GM23338 (cell line): Measurements from ENCODE around the gene PLRG1. TPM values are rescaled to one million over a fixed set of nuclear protein-coding genes. Genes with fewer than 3 reads are reported as not detected.

ENCODE experiments used
- ATAC-seq: fragments of 200-7000 bp; cut with Tn5 transposase; 3 replicates; pipeline ENCODE4 v1.9.1; 2020
- DNase-seq: peaks from one replicate; pipeline ENCODE4 v3.0.0-alpha.2; 2015; ENCODE audit warnings: low spot score
- H2AFZ ChIP-seq: fragments of 200-600 bp; sonication (generic); 2 replicates; pipeline ENCODE4 v1.8.0; 2016; ENCODE audit warnings: antibody characterized with exemption, mild to moderate bottlenecking, moderate library complexity
- H3F3A ChIP-seq: fragments of 200-600 bp; sonication (generic); replicated peaks from 2 replicates; pipeline ENCODE4 v1.8.0; 2017; ENCODE audit warnings: antibody characterized with exemption, mixed run types, low read depth
- H3K27ac ChIP-seq: fragments of 200-600 bp; sonication (generic); 2 replicates; pipeline ENCODE4 v1.6.1; 2016; ENCODE audit warnings: low read depth
- H3K27me3 ChIP-seq: fragments of 200-600 bp; sonication (generic); 2 replicates; pipeline ENCODE4 v1.8.0; 2016; ENCODE audit warnings: mild to moderate bottlenecking, mixed run types, moderate library complexity; ENCODE audit not compliant: insufficient read depth
- H3K36me3 ChIP-seq: fragments of 200-600 bp; sonication (generic); 2 replicates; pipeline ENCODE4 v1.8.0; 2016; ENCODE audit warnings: mild to moderate bottlenecking; ENCODE audit not compliant: insufficient read depth
- H3K4me1 ChIP-seq: fragments of 200-600 bp; sonication (generic); 2 replicates; pipeline ENCODE4 v1.8.0; 2016; ENCODE audit warnings: mild to moderate bottlenecking, moderate library complexity; ENCODE audit not compliant: insufficient read depth
- H3K4me2 ChIP-seq: fragments of 200-600 bp; sonication (generic); 2 replicates; pipeline ENCODE4 v1.7.1; 2017; ENCODE audit warnings: mixed run types
- H3K4me3 ChIP-seq: fragments of 200-600 bp; sonication (generic); 2 replicates; pipeline ENCODE4 v1.6.1; 2016; ENCODE audit warnings: mixed run types
- H3K79me2 ChIP-seq: fragments of 200-600 bp; sonication (generic); replicated peaks from 2 replicates; pipeline ENCODE4 v1.8.0; 2017; ENCODE audit warnings: mild to moderate bottlenecking; ENCODE audit not compliant: insufficient read depth
- H3K9me2 ChIP-seq: fragments of 200-600 bp; sonication (generic); 2 replicates; pipeline ENCODE4 v1.8.0; 2017; ENCODE audit not compliant: insufficient read depth
- H4K20me1 ChIP-seq: fragments of 200-600 bp; sonication (generic); replicated peaks from 2 replicates; pipeline ENCODE4 v1.8.0; 2017; ENCODE audit warnings: mild to moderate bottlenecking; ENCODE audit not compliant: insufficient read depth
- H3K27ac Mint-ChIP-seq: 2 replicates; pipeline ENCODE4 v1.8.0; 2020; ENCODE audit warnings: inconsistent platforms, mild to moderate bottlenecking, moderate library complexity, mixed read lengths
- H3K27me3 Mint-ChIP-seq: 3 replicates; pipeline ENCODE4 v1.8.0; 2022; ENCODE audit warnings: low read depth, mild to moderate bottlenecking, moderate library complexity, mixed read lengths, inconsistent platforms; ENCODE audit not compliant: insufficient read depth, poor library complexity
- H3K36me3 Mint-ChIP-seq: 3 replicates; pipeline ENCODE4 v1.8.0; 2021; ENCODE audit warnings: low read depth, mild to moderate bottlenecking, inconsistent platforms, moderate library complexity, mixed read lengths
- H3K4me1 Mint-ChIP-seq: 3 replicates; pipeline ENCODE4 v1.8.0; 2020; ENCODE audit warnings: mild to moderate bottlenecking, inconsistent platforms, mixed read lengths
- H3K4me3 Mint-ChIP-seq: 3 replicates; pipeline ENCODE4 v1.8.0; 2021; ENCODE audit warnings: moderate library complexity, mild to moderate bottlenecking, inconsistent platforms, mixed read lengths
- H3K9me3 Mint-ChIP-seq: 3 replicates; pipeline ENCODE4 v1.8.0; 2020; ENCODE audit warnings: moderate library complexity, mild to moderate bottlenecking, inconsistent platforms, mixed read lengths
- polyA plus RNA-seq: library from polyadenylated mRNA; unstranded; fragments of >200 nt; fragmentation: Nextera tagmentation; extraction: Ambion mirVana; gene quantifications from 2 replicates; pipeline ENCODE4 v1.2.1, GENCODE V29; 2016
- total RNA-seq: library from RNA; depleted of rRNA; stranded (reverse); fragments of >200 nt; shearing (Covaris generic); gene quantifications from 2 replicates; pipeline ENCODE4 v1.2.3, GENCODE V29; 2014
- TF ChIP-seq, protein P1 (sequence below), 2 experiments: fragments of 200-600 bp in 1 of 2; sonication (generic) in 1 of 2; conservative IDR thresholded peaks; 2 replicates each; pipeline versions ENCODE4 v1.5.1 to v1.6.1; 2016 to 2017; ENCODE audit warnings: antibody characterized with exemption in 2 of 2, low read depth in 2 of 2, mild to moderate bottlenecking in 2 of 2, moderate library complexity in 1 of 2
- TF ChIP-seq, protein P2 (sequence below): IDR thresholded peaks from one replicate; pipeline ENCODE4 v1.6.1; 2018; ENCODE audit warnings: antibody characterized with exemption; ENCODE audit not compliant: unreplicated experiment
- TF ChIP-seq, protein P3 (sequence below): IDR thresholded peaks from 2 replicates; pipeline ENCODE4 v1.6.1; 2016; ENCODE audit warnings: antibody characterized with exemption

Gene PLRG1
- total and polyA plus RNA-seq, 2 experiments from 2014 or later: 77.3 to 82.7 TPM

DNA sequence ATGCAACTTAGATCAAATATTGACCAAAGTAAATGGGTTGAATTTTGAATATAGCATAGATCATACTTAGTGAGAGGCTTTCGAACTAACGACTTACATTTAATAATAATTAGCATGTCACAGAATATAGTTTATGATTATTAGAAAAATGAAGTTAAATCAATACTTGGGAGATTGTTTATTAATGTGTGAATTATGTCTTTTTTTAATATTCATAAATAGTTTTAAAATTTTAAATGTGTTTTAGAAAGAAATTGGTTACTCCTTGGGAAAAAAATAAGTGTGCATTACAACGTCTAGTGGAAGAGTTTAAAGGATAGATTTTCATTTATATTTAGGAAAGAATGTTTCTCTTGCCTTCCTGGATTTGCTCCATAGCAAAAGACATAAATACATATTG is 33.0 kb upstream of the PLRG1 start:
- no peak overlapping the region for H2AFZ ChIP-seq
- no peaks in the 10 kb centered on the region for H3K79me2 ChIP-seq
- no peaks in the 10 kb centered on the region for H3K36me3 Mint-ChIP-seq

DNA sequence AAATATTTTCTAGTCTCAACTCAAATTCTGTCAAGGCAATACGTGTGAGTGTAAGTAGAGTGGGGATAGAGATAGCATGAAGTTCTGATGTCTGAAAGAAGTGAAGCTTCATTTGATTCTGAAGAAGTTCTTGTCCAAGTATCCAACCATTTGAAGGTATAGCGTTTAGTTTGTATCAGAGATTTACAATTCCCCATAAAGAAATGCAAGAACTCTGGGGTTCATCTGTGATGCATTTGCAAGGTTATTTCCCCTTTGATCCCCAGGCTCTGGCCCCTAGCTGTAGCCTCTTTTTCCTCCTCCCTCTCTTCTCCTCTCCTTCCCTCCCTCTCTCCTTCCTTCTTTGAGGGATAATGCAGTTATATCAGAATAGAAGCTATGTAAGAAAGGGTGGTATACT is 32.5 kb upstream of the PLRG1 start:
- H2AFZ ChIP-seq: no peak overlapping the region
- DNase-seq (no peak), ATAC-seq (no peak)
- no peaks in the 10 kb centered on the region for H3K4me1 ChIP-seq
- no peaks in the 10 kb centered on the region for H3K27me3 ChIP-seq
- peaks cover 3% of the 10 kb centered on the region for H3K27me3 Mint-ChIP-seq
- no peaks in the 10 kb centered on the region for H3K79me2 ChIP-seq
- no peaks in the 10 kb centered on the region for H3K36me3 Mint-ChIP-seq
- no peaks in the 10 kb centered on the region for H3F3A ChIP-seq
- H3K4me3 ChIP-seq: no peak overlapping the region
- H3K27ac ChIP-seq: no peak overlapping the region
- no peaks in the 10 kb centered on the region for H3K9me3 Mint-ChIP-seq
- H3K27ac Mint-ChIP-seq: no peak overlapping the region
- H3K9me2 ChIP-seq: no peaks in the 10 kb centered on the region; the same call in 1 of the 2 replicates
- no peaks in the 10 kb centered on the region for H3K4me1 Mint-ChIP-seq
- no peaks in the 10 kb centered on the region for H4K20me1 ChIP-seq
- no peak overlapping the region for H3K4me3 Mint-ChIP-seq
- H3K36me3 ChIP-seq: no peaks in the 10 kb centered on the region
- H3K4me2 ChIP-seq: no peak overlapping the region
- TF ChIP-seq, protein P1, sequence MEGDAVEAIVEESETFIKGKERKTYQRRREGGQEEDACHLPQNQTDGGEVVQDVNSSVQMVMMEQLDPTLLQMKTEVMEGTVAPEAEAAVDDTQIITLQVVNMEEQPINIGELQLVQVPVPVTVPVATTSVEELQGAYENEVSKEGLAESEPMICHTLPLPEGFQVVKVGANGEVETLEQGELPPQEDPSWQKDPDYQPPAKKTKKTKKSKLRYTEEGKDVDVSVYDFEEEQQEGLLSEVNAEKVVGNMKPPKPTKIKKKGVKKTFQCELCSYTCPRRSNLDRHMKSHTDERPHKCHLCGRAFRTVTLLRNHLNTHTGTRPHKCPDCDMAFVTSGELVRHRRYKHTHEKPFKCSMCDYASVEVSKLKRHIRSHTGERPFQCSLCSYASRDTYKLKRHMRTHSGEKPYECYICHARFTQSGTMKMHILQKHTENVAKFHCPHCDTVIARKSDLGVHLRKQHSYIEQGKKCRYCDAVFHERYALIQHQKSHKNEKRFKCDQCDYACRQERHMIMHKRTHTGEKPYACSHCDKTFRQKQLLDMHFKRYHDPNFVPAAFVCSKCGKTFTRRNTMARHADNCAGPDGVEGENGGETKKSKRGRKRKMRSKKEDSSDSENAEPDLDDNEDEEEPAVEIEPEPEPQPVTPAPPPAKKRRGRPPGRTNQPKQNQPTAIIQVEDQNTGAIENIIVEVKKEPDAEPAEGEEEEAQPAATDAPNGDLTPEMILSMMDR (conservative IDR thresholded peaks at IDR 0.05; ENCODE audit: low read depth in 2 of 2): no peak
- TF ChIP-seq, protein P2, sequence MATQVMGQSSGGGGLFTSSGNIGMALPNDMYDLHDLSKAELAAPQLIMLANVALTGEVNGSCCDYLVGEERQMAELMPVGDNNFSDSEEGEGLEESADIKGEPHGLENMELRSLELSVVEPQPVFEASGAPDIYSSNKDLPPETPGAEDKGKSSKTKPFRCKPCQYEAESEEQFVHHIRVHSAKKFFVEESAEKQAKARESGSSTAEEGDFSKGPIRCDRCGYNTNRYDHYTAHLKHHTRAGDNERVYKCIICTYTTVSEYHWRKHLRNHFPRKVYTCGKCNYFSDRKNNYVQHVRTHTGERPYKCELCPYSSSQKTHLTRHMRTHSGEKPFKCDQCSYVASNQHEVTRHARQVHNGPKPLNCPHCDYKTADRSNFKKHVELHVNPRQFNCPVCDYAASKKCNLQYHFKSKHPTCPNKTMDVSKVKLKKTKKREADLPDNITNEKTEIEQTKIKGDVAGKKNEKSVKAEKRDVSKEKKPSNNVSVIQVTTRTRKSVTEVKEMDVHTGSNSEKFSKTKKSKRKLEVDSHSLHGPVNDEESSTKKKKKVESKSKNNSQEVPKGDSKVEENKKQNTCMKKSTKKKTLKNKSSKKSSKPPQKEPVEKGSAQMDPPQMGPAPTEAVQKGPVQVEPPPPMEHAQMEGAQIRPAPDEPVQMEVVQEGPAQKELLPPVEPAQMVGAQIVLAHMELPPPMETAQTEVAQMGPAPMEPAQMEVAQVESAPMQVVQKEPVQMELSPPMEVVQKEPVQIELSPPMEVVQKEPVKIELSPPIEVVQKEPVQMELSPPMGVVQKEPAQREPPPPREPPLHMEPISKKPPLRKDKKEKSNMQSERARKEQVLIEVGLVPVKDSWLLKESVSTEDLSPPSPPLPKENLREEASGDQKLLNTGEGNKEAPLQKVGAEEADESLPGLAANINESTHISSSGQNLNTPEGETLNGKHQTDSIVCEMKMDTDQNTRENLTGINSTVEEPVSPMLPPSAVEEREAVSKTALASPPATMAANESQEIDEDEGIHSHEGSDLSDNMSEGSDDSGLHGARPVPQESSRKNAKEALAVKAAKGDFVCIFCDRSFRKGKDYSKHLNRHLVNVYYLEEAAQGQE: no peak

More for the DNA sequence above, 33.0 kb upstream of the PLRG1 start:
- no peak overlapping the region for H3K4me3 ChIP-seq
- H3K9me3 Mint-ChIP-seq: no peaks in the 10 kb centered on the region
- peaks cover 3% of the 10 kb centered on the region for H3K27me3 Mint-ChIP-seq
- no peak overlapping the region for H3K27ac ChIP-seq
- H3K4me1 Mint-ChIP-seq: no peaks in the 10 kb centered on the region
- H4K20me1 ChIP-seq: no peaks in the 10 kb centered on the region
- ATAC-seq: no peak
- no peak overlapping the region for H3K4me3 Mint-ChIP-seq
- no peaks in the 10 kb centered on the region for H3K4me1 ChIP-seq
- TF ChIP-seq, protein P2: no peak
- TF ChIP-seq, protein P3, sequence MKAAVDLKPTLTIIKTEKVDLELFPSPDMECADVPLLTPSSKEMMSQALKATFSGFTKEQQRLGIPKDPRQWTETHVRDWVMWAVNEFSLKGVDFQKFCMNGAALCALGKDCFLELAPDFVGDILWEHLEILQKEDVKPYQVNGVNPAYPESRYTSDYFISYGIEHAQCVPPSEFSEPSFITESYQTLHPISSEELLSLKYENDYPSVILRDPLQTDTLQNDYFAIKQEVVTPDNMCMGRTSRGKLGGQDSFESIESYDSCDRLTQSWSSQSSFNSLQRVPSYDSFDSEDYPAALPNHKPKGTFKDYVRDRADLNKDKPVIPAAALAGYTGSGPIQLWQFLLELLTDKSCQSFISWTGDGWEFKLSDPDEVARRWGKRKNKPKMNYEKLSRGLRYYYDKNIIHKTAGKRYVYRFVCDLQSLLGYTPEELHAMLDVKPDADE: no peak
- DNase-seq: no peak
- H3K36me3 ChIP-seq: no peaks in the 10 kb centered on the region
- H3F3A ChIP-seq: no peaks in the 10 kb centered on the region
- no peaks in the 10 kb centered on the region for H3K27me3 ChIP-seq
- no peak overlapping the region for H3K27ac Mint-ChIP-seq
- no peaks in the 10 kb centered on the region; the same call in 1 of the 2 replicates for H3K9me2 ChIP-seq
- H3K4me2 ChIP-seq: no peak overlapping the region
